ENCODE measurements around the gene POLD2. TPM values are rescaled to one million over a fixed set of nuclear protein-coding genes. Genes with fewer than 3 reads are reported as not detected.
A peak's percentile ranks its signal among the peaks of the same experiment; 100 is the strongest.

Gene POLD2
- total and polyA plus RNA-seq, 2 of the 13 experiments (the other 11 are each of a cell fraction or from before 2014, with no cell fraction given) = 87.6 to 95.1 TPM

- Histone ChIP-seq H3K9me3 (ENCODE audit: low read length) (no peaks in the 10 kb centered on the region), H2AFZ (ENCODE audit: low read length) (no peak overlapping the region), H3K9ac (ENCODE audit: insufficient read depth, low read depth, low read length) (no peak overlapping the region), H3K27ac (ENCODE audit: extremely low read length, insufficient read depth, low read length) (no peak overlapping the region), H3K79me2 (ENCODE audit: insufficient read depth, low read length) (no peaks in the 10 kb centered on the region), H3K4me1 (ENCODE audit: insufficient read depth, low read length) (peaks cover 19% of the 10 kb centered on the region), H3K4me3 (replicated peaks in 1 of 3; ENCODE audit: insufficient read depth in 1 of 3, low read depth in 2 of 3, low read length in 3 of 3) (no peak overlapping the region), H4K20me1 (ENCODE audit: insufficient read depth, low read length) (no peaks in the 10 kb centered on the region), H3K4me2 (ENCODE audit: low read depth, low read length) (no peak overlapping the region), H3K27me3 (ENCODE audit: control insufficient read depth in 1 of 2, insufficient read depth in 2 of 2, low read length in 2 of 2) (peaks cover 0 to 9% of the 10 kb centered on the region in 2 experiments; a peak in 2 of 5 replicates), H3K36me3 (replicated peaks in 1 of 2; ENCODE audit: control insufficient read depth in 1 of 2, insufficient read depth in 2 of 2, low read length in 2 of 2) (peaks cover 6 to 16% of the 10 kb centered on the region in 2 experiments; a peak in 4 of 5 replicates)
- 100% methylated on average over 5 of the region's 11 CpGs for WGBS (ENCODE audit: low lambda C conversion rate)
- TF ChIP-seq AGO2 (optimal IDR thresholded peaks at IDR 0.05; ENCODE audit: low read depth, low read length) (peak; percentile 59), ZSCAN12 (CRISPR knock-in tag; IDR thresholded peaks at IDR 0.05) (no peak)
- no peak for ATAC-seq
- FAIRE-seq = no peak
- ChIA-PET POLR2A (no interaction called here), CTCF (ENCODE audit: low intra/inter-chr PET ratio, low total read pairs) (no interaction called here)
- DNase-seq (ENCODE audit: low spot score) = no peak
- no TSS peak for BruUV-seq (replicated peaks)
- in situ Hi-C loops (cut with HindIII; ENCODE audit: extremely low pct_ligation_motif_present, low pct_unique_long_range_greater_than_20kb) = no loop called here
- intact Hi-C loops (cut with micrococcal nuclease; ENCODE audit: unreplicated experiment) = no loop called here
These were observed 43.9 kb downstream of the POLD2 start for GRCh38 chr7:44079331-44080021.

- no peak for FAIRE-seq
- Histone ChIP-seq H3K27ac (ENCODE audit: extremely low read length, insufficient read depth, low read length) (no peak overlapping the region), H2AFZ (ENCODE audit: low read length) (no peak overlapping the region), H3K9me3 (ENCODE audit: low read length) (no peaks in the 10 kb centered on the region), H3K9ac (ENCODE audit: insufficient read depth, low read depth, low read length) (no peak overlapping the region), H3K4me2 (ENCODE audit: low read depth, low read length) (no peak overlapping the region), H3K36me3 (replicated peaks in 1 of 2; ENCODE audit: control insufficient read depth in 1 of 2, insufficient read depth in 2 of 2, low read length in 2 of 2) (peaks cover 9 to 21% of the 10 kb centered on the region in 2 experiments; a peak in 4 of 5 replicates), H3K4me1 (ENCODE audit: insufficient read depth, low read length) (peaks cover 19% of the 10 kb centered on the region), H4K20me1 (ENCODE audit: insufficient read depth, low read length) (no peaks in the 10 kb centered on the region), H3K4me3 (replicated peaks in 1 of 3; ENCODE audit: insufficient read depth in 1 of 3, low read depth in 2 of 3, low read length in 3 of 3) (no peak overlapping the region), H3K79me2 (ENCODE audit: insufficient read depth, low read length) (no peaks in the 10 kb centered on the region), H3K27me3 (ENCODE audit: control insufficient read depth in 1 of 2, insufficient read depth in 2 of 2, low read length in 2 of 2) (peaks cover 0 to 1% of the 10 kb centered on the region in 2 experiments; a peak in 2 of 5 replicates)
- CTCF ChIA-PET (ENCODE audit: low intra/inter-chr PET ratio, low total read pairs) = no interaction called here
- POLR2A ChIA-PET = no interaction called here
- in situ Hi-C loops (cut with HindIII; ENCODE audit: extremely low pct_ligation_motif_present, low pct_unique_long_range_greater_than_20kb) = no loop called here
- no peak for ATAC-seq
- intact Hi-C loops (cut with micrococcal nuclease; ENCODE audit: unreplicated experiment) = no loop called here
- WGBS (ENCODE audit: low lambda C conversion rate) = 95% methylated on average over 6 of the region's 8 CpGs
- no TSS peak for BruUV-seq (replicated peaks)
- no peak for DNase-seq (ENCODE audit: low spot score)
- no peak for TF ChIP-seq ZNF605 (CRISPR knock-in tag; IDR thresholded peaks at IDR 0.05)
- TF ChIP-seq ZBTB43 (CRISPR knock-in tag; conservative IDR thresholded peaks at IDR 0.05) = no peak
- no peak for TF ChIP-seq ADNP (CRISPR knock-in tag; IDR thresholded peaks at IDR 0.05)
- TF ChIP-seq ZBTB44 (CRISPR knock-in tag; IDR thresholded peaks at IDR 0.05) = no peak
- TF ChIP-seq GATAD1 (CRISPR knock-in tag; IDR thresholded peaks at IDR 0.05) = no peak
- no peak for TF ChIP-seq ZNF609 (CRISPR knock-in tag; IDR thresholded peaks at IDR 0.05; ENCODE audit: borderline replicate concordance)
- TF ChIP-seq RBFOX2 (IDR thresholded peaks at IDR 0.05; ENCODE audit: low read depth, low read length) = no peak
These were observed 44.8 kb downstream of the POLD2 start for GRCh38 chr7:44078521-44078920.
